Retinal pigment epithelial cell (primary cell): ENCODE measurements around the gene ZDHHC8.

Source experiments
- DNase-seq: peaks from one replicate; pipeline ENCODE4 v3.0.0-alpha.2; 2010; ENCODE audit warnings: low read depth
- H3K4me3 ChIP-seq: 2 replicates; pipeline ENCODE4 v1.5.1; 2011; ENCODE audit warnings: mild to moderate bottlenecking, low read length, control low read depth, moderate library complexity
- CTCF ChIP-seq: conservative IDR thresholded peaks from 2 replicates; pipeline ENCODE4 v1.5.1; 2011; ENCODE audit warnings: low read depth, low read length, control low read depth, inconsistent platforms

ZDHHC8 gene

GRCh38 chr22:20133930-20134549 is 2.4 kb downstream of the ZDHHC8 start:
- no peak overlapping the region for H3K4me3 ChIP-seq
- TF ChIP-seq CTCF, result no peak
- DNase-seq, result no peak

GRCh38 chr22:20135265-20135664 is 3.7 kb downstream of the ZDHHC8 start:
- no peak overlapping the region for H3K4me3 ChIP-seq
- DNase-seq, result no peak
- TF ChIP-seq CTCF, result no peak

- DNase-seq, result no peak
- TF ChIP-seq CTCF, result no peak
- no peak overlapping the region for H3K4me3 ChIP-seq
Measured at GRCh38 chr22:20135806-20136602, 4.4 kb downstream of the ZDHHC8 start.

GRCh38 chr22:20136603-20136873 is 4.9 kb downstream of the ZDHHC8 start:
- no peak overlapping the region for H3K4me3 ChIP-seq
- no peak for DNase-seq
- no peak for TF ChIP-seq CTCF

- no peak for DNase-seq
- no peak for TF ChIP-seq CTCF
- no peak overlapping the region for H3K4me3 ChIP-seq
Measured at GRCh38 chr22:20137113-20137512, 5.5 kb downstream of the ZDHHC8 start.

- TF ChIP-seq CTCF, result no peak
- H3K4me3 ChIP-seq, result no peak overlapping the region
- DNase-seq, result no peak
Measured at GRCh38 chr22:20137671-20138416, 6.2 kb downstream of the ZDHHC8 start.

GRCh38 chr22:20138417-20138738 is 6.8 kb downstream of the ZDHHC8 start:
- TF ChIP-seq CTCF, result no peak
- no peak for DNase-seq
- H3K4me3 ChIP-seq, result no peak overlapping the region
